GM23338 (cell line): ENCODE measurements around the gene SLC9A1. TPM values are rescaled to one million over a fixed set of nuclear protein-coding genes. Genes with fewer than 3 reads are reported as not detected.

Experiments
- ATAC-seq: fragments of 200-7000 bp; cut with Tn5 transposase; 3 replicates; pipeline ENCODE4 v1.9.1; 2020
- DNase-seq: peaks from one replicate; pipeline ENCODE4 v3.0.0-alpha.2; 2015; ENCODE audit warnings: low spot score
- H2AFZ ChIP-seq: fragments of 200-600 bp; sonication (generic); 2 replicates; pipeline ENCODE4 v1.8.0; 2016; ENCODE audit warnings: antibody characterized with exemption, mild to moderate bottlenecking, moderate library complexity
- H3F3A ChIP-seq: fragments of 200-600 bp; sonication (generic); replicated peaks from 2 replicates; pipeline ENCODE4 v1.8.0; 2017; ENCODE audit warnings: antibody characterized with exemption, mixed run types, low read depth
- H3K27ac ChIP-seq: fragments of 200-600 bp; sonication (generic); 2 replicates; pipeline ENCODE4 v1.6.1; 2016; ENCODE audit warnings: low read depth
- H3K27me3 ChIP-seq: fragments of 200-600 bp; sonication (generic); 2 replicates; pipeline ENCODE4 v1.8.0; 2016; ENCODE audit warnings: mild to moderate bottlenecking, mixed run types, moderate library complexity; ENCODE audit not compliant: insufficient read depth
- H3K36me3 ChIP-seq: fragments of 200-600 bp; sonication (generic); 2 replicates; pipeline ENCODE4 v1.8.0; 2016; ENCODE audit warnings: mild to moderate bottlenecking; ENCODE audit not compliant: insufficient read depth
- H3K4me1 ChIP-seq: fragments of 200-600 bp; sonication (generic); 2 replicates; pipeline ENCODE4 v1.8.0; 2016; ENCODE audit warnings: mild to moderate bottlenecking, moderate library complexity; ENCODE audit not compliant: insufficient read depth
- H3K4me2 ChIP-seq: fragments of 200-600 bp; sonication (generic); 2 replicates; pipeline ENCODE4 v1.7.1; 2017; ENCODE audit warnings: mixed run types
- H3K4me3 ChIP-seq: fragments of 200-600 bp; sonication (generic); 2 replicates; pipeline ENCODE4 v1.6.1; 2016; ENCODE audit warnings: mixed run types
- H3K79me2 ChIP-seq: fragments of 200-600 bp; sonication (generic); replicated peaks from 2 replicates; pipeline ENCODE4 v1.8.0; 2017; ENCODE audit warnings: mild to moderate bottlenecking; ENCODE audit not compliant: insufficient read depth
- H3K9me2 ChIP-seq: fragments of 200-600 bp; sonication (generic); 2 replicates; pipeline ENCODE4 v1.8.0; 2017; ENCODE audit not compliant: insufficient read depth
- H4K20me1 ChIP-seq: fragments of 200-600 bp; sonication (generic); replicated peaks from 2 replicates; pipeline ENCODE4 v1.8.0; 2017; ENCODE audit warnings: mild to moderate bottlenecking; ENCODE audit not compliant: insufficient read depth
- H3K27ac Mint-ChIP-seq: 2 replicates; pipeline ENCODE4 v1.8.0; 2020; ENCODE audit warnings: inconsistent platforms, mild to moderate bottlenecking, moderate library complexity, mixed read lengths
- H3K27me3 Mint-ChIP-seq: 3 replicates; pipeline ENCODE4 v1.8.0; 2022; ENCODE audit warnings: low read depth, mild to moderate bottlenecking, moderate library complexity, mixed read lengths, inconsistent platforms; ENCODE audit not compliant: insufficient read depth, poor library complexity
- H3K36me3 Mint-ChIP-seq: 3 replicates; pipeline ENCODE4 v1.8.0; 2021; ENCODE audit warnings: low read depth, mild to moderate bottlenecking, inconsistent platforms, moderate library complexity, mixed read lengths
- H3K4me1 Mint-ChIP-seq: 3 replicates; pipeline ENCODE4 v1.8.0; 2020; ENCODE audit warnings: mild to moderate bottlenecking, inconsistent platforms, mixed read lengths
- H3K4me3 Mint-ChIP-seq: 3 replicates; pipeline ENCODE4 v1.8.0; 2021; ENCODE audit warnings: moderate library complexity, mild to moderate bottlenecking, inconsistent platforms, mixed read lengths
- H3K9me3 Mint-ChIP-seq: 3 replicates; pipeline ENCODE4 v1.8.0; 2020; ENCODE audit warnings: moderate library complexity, mild to moderate bottlenecking, inconsistent platforms, mixed read lengths
- CREB1 ChIP-seq: fragments of 250-450 bp; sonication (Bioruptor Pico); IDR thresholded peaks from 2 replicates; pipeline ENCODE4 v1.5.0; 2020; ENCODE audit warnings: low read depth, mild to moderate bottlenecking, moderate library complexity
- CTCF ChIP-seq, 2 experiments: fragments of 200-600 bp in 1 of 2; sonication (generic) in 1 of 2; conservative IDR thresholded peaks; 2 replicates each; pipeline versions ENCODE4 v1.5.1 to v1.6.1; 2016 to 2017; ENCODE audit warnings: antibody characterized with exemption in 2 of 2, low read depth in 2 of 2, mild to moderate bottlenecking in 2 of 2, moderate library complexity in 1 of 2
- EZH2 ChIP-seq: fragments of 200-600 bp; sonication (generic); IDR thresholded peaks from one replicate; pipeline ENCODE4 v1.8.0; 2017; ENCODE audit warnings: antibody characterized with exemption, mild to moderate bottlenecking, low read depth; ENCODE audit not compliant: unreplicated experiment
- EZH2phosphoT487 ChIP-seq: fragments of 200-600 bp; sonication (generic); IDR thresholded peaks from one replicate; pipeline ENCODE4 v1.8.1; 2018; ENCODE audit warnings: antibody characterized with exemption; ENCODE audit not compliant: unreplicated experiment
- NANOG ChIP-seq: IDR thresholded peaks from 2 replicates; pipeline ENCODE4 v1.6.1; 2016; ENCODE audit warnings: antibody characterized with exemption, borderline replicate concordance
- POLR2AphosphoS5 ChIP-seq: IDR thresholded peaks from 2 replicates; pipeline ENCODE4 v1.6.1; 2016; ENCODE audit warnings: antibody characterized with exemption, low read depth
- STAT1 ChIP-seq: IDR thresholded peaks from one replicate; pipeline ENCODE4 v1.6.1; 2016; ENCODE audit warnings: antibody characterized with exemption; ENCODE audit not compliant: unreplicated experiment
- ZNF114 ChIP-seq: fragments of 250-450 bp; sonication (Bioruptor Pico); IDR thresholded peaks from 2 replicates; pipeline ENCODE4 v1.5.0; 2020; ENCODE audit warnings: mild to moderate bottlenecking, moderate library complexity
- ZNF331 ChIP-seq: fragments of 250-450 bp; sonication (Bioruptor Pico); IDR thresholded peaks from 2 replicates; pipeline ENCODE4 v1.5.0; 2020; ENCODE audit warnings: low read depth, mild to moderate bottlenecking, moderate library complexity
- ZNF462 ChIP-seq: fragments of 250-450 bp; sonication (Bioruptor Pico); IDR thresholded peaks from 2 replicates; pipeline ENCODE4 v1.5.0; 2020; ENCODE audit warnings: mild to moderate bottlenecking, moderate library complexity
- polyA plus RNA-seq: library from polyadenylated mRNA; unstranded; fragments of >200 nt; fragmentation: Nextera tagmentation; extraction: Ambion mirVana; gene quantifications from 2 replicates; pipeline ENCODE4 v1.2.1, GENCODE V29; 2016
- total RNA-seq: library from RNA; depleted of rRNA; stranded (reverse); fragments of >200 nt; shearing (Covaris generic); gene quantifications from 2 replicates; pipeline ENCODE4 v1.2.3, GENCODE V29; 2014

Gene SLC9A1
- total and polyA plus RNA-seq, 2 experiments from 2014 or later, result 10.4 to 22.3 TPM

- no peak for TF ChIP-seq ZNF462 (CRISPR knock-in tag)
- no peak for TF ChIP-seq ZNF114
- no peak for TF ChIP-seq POLR2AphosphoS5
- no peak for TF ChIP-seq EZH2
- TF ChIP-seq NANOG, result no peak
- TF ChIP-seq STAT1, result no peak
- TF ChIP-seq CREB1 (CRISPR knock-in tag), result no peak
- TF ChIP-seq ZNF331, result no peak
- no peak for TF ChIP-seq EZH2phosphoT487
Measured at GRCh38 chr1:27068922-27069321, 86.0 kb downstream of the SLC9A1 start (continued).

- Histone ChIP-seq H3K27ac (no peak overlapping the region), H3K4me1 (no peaks in the 10 kb centered on the region), H2AFZ (no peak overlapping the region), H4K20me1 (no peaks in the 10 kb centered on the region), H3F3A (no peaks in the 10 kb centered on the region), H3K9me2 (no peaks in the 10 kb centered on the region), H3K4me2 (no peak overlapping the region), H3K36me3 (no peaks in the 10 kb centered on the region), H3K27me3 (no peaks in the 10 kb centered on the region), H3K79me2 (no peaks in the 10 kb centered on the region), H3K4me3 (no peak overlapping the region)
- Mint-ChIP-seq H3K9me3 (peaks cover 21% of the 10 kb centered on the region; the same call in 2 of the 3 replicates), H3K27me3 (peaks cover 8% of the 10 kb centered on the region), H3K4me3 (no peak overlapping the region), H3K4me1 (peaks cover 9% of the 10 kb centered on the region), H3K36me3 (peaks cover 21% of the 10 kb centered on the region), H3K27ac (no peak overlapping the region)
- DNase-seq (no peak), ATAC-seq (no peak)
- TF ChIP-seq CTCF (conservative IDR thresholded peaks at IDR 0.05; ENCODE audit: low read depth in 2 of 2), result no peak
Measured at GRCh38 chr1:27065999-27066630, 88.8 kb downstream of the SLC9A1 start.
